H9 (cell line): Measurements from ENCODE around the gene CRY2. TPM values are rescaled to one million over a fixed set of nuclear protein-coding genes. Genes with fewer than 3 reads are reported as not detected.
A peak's percentile ranks its signal among the peaks of the same experiment; 100 is the strongest.

Source experiments
- DNase-seq: peaks from one replicate; pipeline ENCODE4 v3.0.0-alpha.2; 2017
- H2AFZ ChIP-seq: one replicate; pipeline ENCODE4 v1.6.1; 2013; ENCODE audit warnings: mild to moderate bottlenecking, low read length, control low read depth, moderate library complexity
- H2AK5ac ChIP-seq: 2 replicates; pipeline ENCODE4 v1.6.1; 2013; ENCODE audit warnings: low read length, control low read depth, mixed read lengths; ENCODE audit not compliant: insufficient read length
- H2BK120ac ChIP-seq: one replicate; pipeline ENCODE4 v1.6.1; 2013; ENCODE audit warnings: low read depth, mild to moderate bottlenecking, low read length, control low read depth, inconsistent platforms; ENCODE audit not compliant: poor library complexity, severe bottlenecking
- H2BK12ac ChIP-seq: 2 replicates; pipeline ENCODE4 v1.6.1; 2013; ENCODE audit warnings: low read length, control low read depth, mixed read lengths, low read depth; ENCODE audit not compliant: insufficient read length
- H2BK15ac ChIP-seq: 2 replicates; pipeline ENCODE4 v1.6.1; 2013; ENCODE audit warnings: low read depth, low read length, control low read depth
- H2BK20ac ChIP-seq: one replicate; pipeline ENCODE4 v1.6.1; 2013; ENCODE audit warnings: low read depth, mild to moderate bottlenecking, low read length, control low read depth, inconsistent platforms; ENCODE audit not compliant: poor library complexity, severe bottlenecking
- H2BK5ac ChIP-seq: 2 replicates; pipeline ENCODE4 v1.6.1; 2013; ENCODE audit warnings: low read length, control low read depth, mixed read lengths; ENCODE audit not compliant: insufficient read length
- H3K14ac ChIP-seq: 2 replicates; pipeline ENCODE4 v1.6.1; 2013; ENCODE audit warnings: low read length, control low read depth; ENCODE audit not compliant: insufficient read depth
- H3K18ac ChIP-seq: 2 replicates; pipeline ENCODE4 v1.6.1; 2013; ENCODE audit warnings: low read depth, mild to moderate bottlenecking, mixed read lengths, low read length, control low read depth; ENCODE audit not compliant: insufficient read length
- H3K23ac ChIP-seq: 2 replicates; pipeline ENCODE4 v1.6.1; 2013; ENCODE audit warnings: low read length, control low read depth, mixed read lengths, low read depth; ENCODE audit not compliant: insufficient read length
- H3K23me2 ChIP-seq: 2 replicates; pipeline ENCODE4 v1.6.1; 2013; ENCODE audit warnings: low read depth, mild to moderate bottlenecking, mixed read lengths, low read length, control low read depth; ENCODE audit not compliant: insufficient read length, poor library complexity, severe bottlenecking
- H3K27ac ChIP-seq: 2 replicates; pipeline ENCODE4 v1.5.1; 2013; ENCODE audit warnings: low read length, control low read depth, mixed read lengths, low read depth; ENCODE audit not compliant: insufficient read length
- H3K27me3 ChIP-seq: 2 replicates; pipeline ENCODE4 v1.6.1; 2013; ENCODE audit warnings: low read length, control low read depth, inconsistent platforms; ENCODE audit not compliant: insufficient read depth
- H3K4ac ChIP-seq: 2 replicates; pipeline ENCODE4 v1.6.1; 2013; ENCODE audit warnings: low read depth, mild to moderate bottlenecking, control low read depth, inconsistent platforms, low read length, moderate library complexity
- H3K4me1 ChIP-seq: 2 replicates; pipeline ENCODE4 v1.6.1; 2013; ENCODE audit warnings: low read length, control low read depth, inconsistent platforms; ENCODE audit not compliant: insufficient read depth
- H3K4me2 ChIP-seq: 2 replicates; pipeline ENCODE4 v1.6.1; 2013; ENCODE audit warnings: low read length, control low read depth, mixed read lengths; ENCODE audit not compliant: insufficient read length, insufficient read depth
- H3K56ac ChIP-seq: 2 replicates; pipeline ENCODE4 v1.6.1; 2013; ENCODE audit warnings: low read depth, mild to moderate bottlenecking, mixed read lengths, low read length, control low read depth; ENCODE audit not compliant: insufficient read length
- H3K79me1 ChIP-seq: 2 replicates; pipeline ENCODE4 v1.6.1; 2013; ENCODE audit warnings: low read depth, mild to moderate bottlenecking, moderate library complexity, low read length, control low read depth, inconsistent platforms; ENCODE audit not compliant: insufficient read depth, poor library complexity, severe bottlenecking
- H3K79me2 ChIP-seq: 2 replicates; pipeline ENCODE4 v1.6.1; 2013; ENCODE audit warnings: low read length, control low read depth, inconsistent platforms; ENCODE audit not compliant: insufficient read depth
- H3K9ac ChIP-seq: 2 replicates; pipeline ENCODE4 v1.6.1; 2013; ENCODE audit warnings: low read length, control low read depth, mixed read lengths; ENCODE audit not compliant: insufficient read length; ENCODE audit errors: extremely low read depth
- H3K9me3 ChIP-seq: one replicate; pipeline ENCODE4 v1.6.1; 2013; ENCODE audit warnings: low read depth, low read length, inconsistent platforms; ENCODE audit not compliant: control insufficient read depth
- H3T11ph ChIP-seq: one replicate; pipeline ENCODE4 v1.6.1; 2013; ENCODE audit warnings: mild to moderate bottlenecking, low read length, control low read depth, inconsistent platforms
- H4K20me1 ChIP-seq: one replicate; pipeline ENCODE4 v1.6.1; 2013; ENCODE audit not compliant: control insufficient read depth, insufficient read length, insufficient read depth
- H4K5ac ChIP-seq: 2 replicates; pipeline ENCODE4 v1.6.1; 2013; ENCODE audit warnings: low read depth, mild to moderate bottlenecking, mixed read lengths, low read length, control low read depth; ENCODE audit not compliant: insufficient read length
- H4K8ac ChIP-seq: replicated peaks from 2 replicates; pipeline ENCODE4 v1.6.1; 2013; ENCODE audit warnings: low read length, control low read depth, mixed read lengths, low read depth; ENCODE audit not compliant: insufficient read length
- H4K91ac ChIP-seq: 2 replicates; pipeline ENCODE4 v1.6.1; 2013; ENCODE audit warnings: low read depth, mild to moderate bottlenecking, moderate library complexity, mixed read lengths, low read length, control low read depth; ENCODE audit not compliant: insufficient read length
- H3K27ac Mint-ChIP-seq, 3 experiments: 2 replicates in 2 of 3; 3 replicates in 1 of 3; pipeline ENCODE4 v1.8.0; 2020 to 2021; ENCODE audit warnings: mixed read lengths in 3 of 3, mild to moderate bottlenecking in 1 of 3, moderate library complexity in 1 of 3
- H3K27me3 Mint-ChIP-seq: 2 replicates; pipeline ENCODE4 v1.8.0; 2021; ENCODE audit warnings: low read depth, mild to moderate bottlenecking, moderate library complexity, mixed read lengths
- H3K36me3 Mint-ChIP-seq, 3 experiments: 2 replicates in 2 of 3; 3 replicates in 1 of 3; pipeline ENCODE4 v1.8.0; 2020 to 2021; ENCODE audit warnings: low read depth in 3 of 3, mixed read lengths in 3 of 3; ENCODE audit not compliant: insufficient read depth in 1 of 3
- H3K4me1 Mint-ChIP-seq, 2 experiments: 2 replicates each; pipeline ENCODE4 v1.8.0; 2020; ENCODE audit warnings: mixed read lengths in 2 of 2
- H3K4me3 Mint-ChIP-seq, 2 experiments: 2 replicates in 1 of 2; 3 replicates in 1 of 2; pipeline ENCODE4 v1.8.0; 2020 to 2021; ENCODE audit warnings: mild to moderate bottlenecking in 2 of 2, mixed read lengths in 2 of 2, moderate library complexity in 1 of 2
- H3K9me3 Mint-ChIP-seq, 2 experiments: 2 replicates in 1 of 2; 3 replicates in 1 of 2; pipeline ENCODE4 v1.8.0; 2020; ENCODE audit warnings: mild to moderate bottlenecking in 2 of 2, mixed read lengths in 2 of 2, moderate library complexity in 1 of 2
- CTCF ChIP-seq: fragments of 200-600 bp; sonication (generic); conservative IDR thresholded peaks from 3 replicates; pipeline ENCODE4 v1.8.0; 2021; ENCODE audit warnings: antibody characterized with exemption, mild to moderate bottlenecking
- WGBS: extraction: QIAGEN DNeasy Blood & Tissue Kit; methylation state at CpG from one replicate; pipeline ENCODE4 v1.1.7; 2013; ENCODE audit warnings: missing lambda C conversion rate, low lambda C conversion rate, mixed read lengths; ENCODE audit not compliant: insufficient read length; ENCODE audit errors: extremely low coverage; 5-methylcytosine and 5-hydroxymethylcytosine counted together
- total RNA-seq: library from RNA; stranded (reverse); gene quantifications from 2 replicates; pipeline ENCODE4 v1.2.1, GENCODE V29; 2021

The CRY2 gene
- total RNA-seq, 1 experiment from 2014 or later: 14.4 TPM

GRCh38 chr11:45857961-45858474, 10.7 kb downstream of the CRY2 start:
- Histone ChIP-seq H4K20me1 (no peaks in the 10 kb centered on the region), H2AFZ (no peak overlapping the region), H4K91ac (no peak overlapping the region), H2BK12ac (no peak overlapping the region), H3K56ac (no peak overlapping the region), H3K79me1 (no peaks in the 10 kb centered on the region), H2BK20ac (no peak overlapping the region), H2BK5ac (no peak overlapping the region), H3K23me2 (no peaks in the 10 kb centered on the region), H4K8ac (no peak overlapping the region), H3K79me2 (no peaks in the 10 kb centered on the region; the same call in 1 of the 2 replicates), H2BK15ac (no peak overlapping the region), H3K9me3 (no peaks in the 10 kb centered on the region), H3K18ac (no peak overlapping the region), H4K5ac (no peak overlapping the region), H2AK5ac (no peak overlapping the region), H3K14ac (no peak overlapping the region), H3K4ac (no peak overlapping the region), H3K9ac (no peak overlapping the region), H3K27me3 (no peaks in the 10 kb centered on the region), H3K23ac (no peak overlapping the region), H3T11ph (no peak overlapping the region), H3K4me1 (peaks cover 4% of the 10 kb centered on the region), H2BK120ac (no peak overlapping the region), H3K27ac (no peak overlapping the region), H3K4me2 (no peak overlapping the region)
- no peak for DNase-seq
- Mint-ChIP-seq H3K27me3 (no peaks in the 10 kb centered on the region), H3K36me3 (peaks cover 8 to 45% (median 43%) of the 10 kb centered on the region in 3 experiments; a peak in 6 of 7 replicates), H3K9me3 (no peaks in the 10 kb centered on the region), H3K4me3 (no peak overlapping the region), H3K4me1 (peaks cover 29 to 50% of the 10 kb centered on the region in 2 experiments), H3K27ac (peak overlapping the region in 2 of 3 experiments; percentile 20 to 27; a peak in 1 of 7 replicates)
- TF ChIP-seq CTCF: no peak
- no CpG with 5 or more reads among the region's 2 CpGs for WGBS
